NCI-H1105 treated with DMSO at 0.1 percent for 48 hours (cell line): Measurements from ENCODE around the gene NTRK2.
"Not testable (repeated sequence)": the region's sequence is repeated elsewhere in the genome, so short reads cannot be mapped to it uniquely, and the experiment has no call there.

Experiments
- DNase-seq: peaks from one replicate; lab custom pipeline; 2025; lab: John Stamatoyannopoulos, UW

Gene NTRK2

DNA sequence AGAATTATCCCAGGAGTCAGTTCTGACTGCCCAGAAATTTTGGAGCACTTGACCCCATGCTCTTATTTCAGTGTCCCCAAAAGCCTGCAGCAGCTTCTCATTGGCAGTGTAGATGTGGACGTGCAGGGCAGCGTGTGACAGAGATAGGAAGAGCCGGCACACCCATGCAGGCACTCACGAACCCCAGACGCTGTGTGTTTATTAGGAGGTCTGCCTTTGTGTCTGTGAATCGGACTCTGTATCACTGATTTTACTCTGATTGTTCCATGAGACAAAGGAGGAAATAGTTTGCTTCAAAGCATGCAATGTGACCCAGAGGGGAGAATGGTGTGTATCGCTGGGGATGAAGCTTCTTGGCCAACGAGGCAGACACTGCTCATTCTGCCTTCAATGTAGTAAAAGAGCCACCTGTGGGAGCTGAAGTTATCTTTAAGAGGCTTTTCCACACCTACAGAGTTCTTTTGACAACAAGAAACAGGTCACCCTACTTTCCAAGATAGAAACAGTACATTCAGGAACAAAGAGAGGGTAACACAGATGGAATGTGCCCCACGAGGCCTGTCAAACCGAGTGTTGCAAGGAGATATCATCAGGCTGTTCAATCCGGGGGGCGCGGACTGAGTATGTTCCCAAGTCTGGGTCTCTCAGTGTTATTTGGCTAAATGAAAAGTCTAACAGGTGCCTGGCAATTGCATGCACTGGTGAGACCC lies 224.0 kb downstream of the NTRK2 start:
- no peak for DNase-seq

DNA sequence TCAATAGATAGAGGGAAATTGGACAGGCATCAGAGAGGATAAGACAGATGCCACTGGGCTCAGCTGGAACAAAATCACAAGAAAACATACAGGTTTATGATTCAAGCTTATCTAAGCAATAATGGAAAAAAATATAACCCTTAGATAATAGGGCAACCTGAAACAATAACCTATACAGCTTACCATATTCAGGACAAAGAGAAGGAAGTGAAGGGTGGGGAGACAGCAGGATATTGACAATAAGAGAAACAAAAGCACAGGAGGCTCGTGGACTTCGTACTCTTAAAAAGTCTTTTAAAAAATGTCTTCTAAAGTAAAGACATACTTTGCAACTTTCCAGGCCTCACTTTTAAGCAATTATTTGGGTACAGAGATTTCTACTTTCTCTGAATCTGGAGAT lies 225.3 kb downstream of the NTRK2 start:
- DNase-seq = no peak

DNA sequence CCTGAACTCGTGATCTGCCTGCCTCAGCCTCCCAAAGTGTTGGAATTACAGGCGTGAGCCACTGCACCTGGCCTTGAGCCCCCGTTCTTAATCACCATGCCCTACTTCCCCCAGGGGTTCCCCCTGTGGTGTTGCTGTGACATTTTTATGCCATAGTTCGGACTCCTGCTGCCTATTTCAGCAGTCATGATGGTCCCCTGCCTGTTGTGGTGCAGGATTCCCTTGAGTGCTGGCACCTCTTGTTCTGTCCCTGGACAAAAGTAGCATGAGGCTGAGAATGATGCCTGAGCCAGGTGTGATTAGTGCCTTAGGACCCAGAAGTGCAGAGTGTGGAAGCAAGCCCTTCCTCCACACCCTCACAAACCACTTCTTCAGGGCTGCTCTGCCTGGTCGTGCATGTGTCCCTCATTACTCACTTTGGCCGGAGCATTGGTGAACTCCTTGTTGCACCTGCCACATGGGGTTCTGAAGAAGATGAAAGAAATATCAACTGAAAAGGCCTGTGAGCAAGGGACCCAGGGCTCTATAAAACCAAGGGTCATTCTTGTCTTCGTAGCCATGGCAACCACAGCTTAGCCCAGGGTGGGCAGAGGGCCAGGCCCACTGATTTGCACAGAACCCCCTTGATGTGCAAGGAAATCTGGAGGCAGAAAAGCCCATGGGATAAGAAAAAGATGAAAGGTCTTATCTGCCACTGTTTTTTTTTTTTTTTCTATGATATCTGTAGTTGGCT lies 228.0 kb downstream of the NTRK2 start:
- no peak for DNase-seq

DNA sequence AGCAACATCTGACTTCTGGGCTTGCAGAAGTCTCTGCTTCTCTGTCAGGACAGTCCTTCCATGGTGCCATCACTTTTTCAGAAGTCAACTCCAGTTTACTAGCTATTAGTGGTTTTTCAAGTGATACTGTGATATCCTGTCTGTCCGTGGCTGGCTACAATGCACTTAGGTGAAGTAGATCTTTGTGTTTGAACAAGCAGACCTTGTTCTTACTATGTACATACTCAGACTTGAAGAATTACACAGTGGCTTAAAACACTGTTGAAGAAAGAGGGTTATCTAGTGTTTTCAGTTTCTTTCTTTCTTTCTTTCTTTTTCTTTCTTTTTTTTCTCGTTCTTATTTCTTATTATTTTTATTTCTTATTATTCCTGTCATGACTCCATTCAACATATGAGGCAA lies 228.7 kb downstream of the NTRK2 start:
- no peak for DNase-seq

DNA sequence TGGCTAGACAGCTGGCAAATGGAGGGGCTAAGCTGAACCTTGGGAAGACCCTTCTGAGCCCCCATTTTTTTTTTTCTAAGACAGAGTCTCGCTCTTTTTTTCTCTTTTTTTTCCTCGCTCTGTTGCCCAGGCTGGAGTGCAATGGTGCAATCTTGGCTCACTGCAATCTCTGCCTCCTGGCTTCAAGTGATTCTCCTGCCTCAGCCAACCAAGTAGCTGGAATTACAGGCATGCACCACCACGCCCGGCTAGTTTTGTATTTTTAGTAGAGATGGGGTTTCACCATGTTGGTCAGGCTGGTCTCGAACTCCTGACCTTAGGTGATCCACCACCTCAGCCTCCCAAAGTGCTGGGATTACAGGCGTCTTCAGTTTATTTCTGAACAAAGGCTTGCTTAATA lies 229.1 kb downstream of the NTRK2 start:
- not testable (repeated sequence) for DNase-seq

DNA sequence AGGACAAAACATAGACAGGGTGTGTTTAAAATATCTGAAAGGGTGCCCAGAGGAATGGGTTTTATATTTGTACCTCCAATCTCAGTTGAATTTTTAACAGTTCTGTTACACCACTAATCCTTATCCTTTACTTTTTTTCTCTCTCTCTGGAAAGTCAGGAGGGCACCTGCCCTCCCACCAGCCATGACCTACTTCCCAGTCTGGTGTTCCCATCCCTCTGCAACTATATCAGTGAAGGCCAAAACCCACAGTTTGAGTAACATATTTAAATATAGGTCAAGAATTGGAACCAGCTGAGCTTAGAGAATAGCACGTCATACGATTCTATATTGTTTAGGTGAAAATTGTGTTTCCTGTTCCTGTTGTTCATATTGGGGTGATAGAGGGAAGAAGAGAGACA lies 229.8 kb downstream of the NTRK2 start:
- no peak for DNase-seq

DNA sequence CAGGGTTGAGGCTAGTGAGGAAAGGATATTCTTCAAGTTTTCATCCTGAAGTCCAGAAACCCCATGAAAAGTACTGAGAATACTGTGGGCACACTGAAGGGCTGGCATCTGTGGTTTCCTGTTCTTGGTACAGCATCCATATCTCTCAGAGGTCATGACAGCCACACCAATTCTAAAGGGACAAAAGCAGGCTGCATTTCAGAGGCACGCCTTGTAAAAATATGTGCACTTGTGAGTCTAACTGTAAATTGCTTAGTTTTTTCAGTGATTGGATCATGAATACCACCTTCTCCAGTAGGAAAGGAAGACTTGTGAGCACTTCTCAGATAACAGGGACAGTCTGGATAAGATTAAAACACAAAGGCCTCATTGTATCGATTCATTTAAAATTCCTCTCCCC lies 230.9 kb downstream of the NTRK2 start:
- DNase-seq = no peak

DNA sequence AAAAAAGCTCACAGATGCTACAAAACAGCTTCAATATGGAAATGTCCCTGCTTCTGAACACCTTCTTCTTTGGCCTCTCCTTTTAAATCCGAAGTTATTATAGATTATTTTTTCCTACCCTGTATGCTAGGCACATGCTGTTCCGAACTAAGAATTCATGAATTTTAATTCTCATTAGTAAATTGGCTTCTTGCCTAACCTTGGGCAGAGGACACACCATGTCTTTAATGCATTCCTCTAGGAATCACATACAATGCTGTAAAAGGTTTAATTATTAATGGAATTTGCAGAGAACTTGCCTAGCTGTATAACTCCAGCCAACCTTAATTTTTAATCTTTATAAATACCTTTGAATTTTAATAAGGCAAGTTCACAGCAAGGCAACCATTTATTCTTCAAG lies 234.4 kb downstream of the NTRK2 start:
- DNase-seq = no peak

DNA sequence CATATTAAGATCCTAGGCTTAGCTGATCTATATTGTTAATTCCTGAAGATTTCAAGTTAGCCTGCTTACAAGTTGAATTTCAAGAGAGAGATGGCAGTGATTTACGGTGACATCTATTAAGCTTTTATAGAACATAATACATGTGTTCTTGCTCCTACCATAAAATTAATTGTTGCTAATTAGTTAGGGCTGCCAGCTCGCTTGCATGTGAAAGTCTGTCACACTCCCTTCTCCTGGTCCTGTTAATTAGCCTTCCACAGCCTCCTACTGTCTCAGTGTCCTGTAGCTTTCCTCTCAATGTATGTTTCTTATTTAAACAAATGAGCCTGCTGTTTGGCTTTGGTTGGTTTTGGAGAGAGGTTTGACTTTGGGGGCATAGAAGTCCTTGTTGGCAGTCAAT lies 247.2 kb downstream of the NTRK2 start:
- no peak for DNase-seq

DNA sequence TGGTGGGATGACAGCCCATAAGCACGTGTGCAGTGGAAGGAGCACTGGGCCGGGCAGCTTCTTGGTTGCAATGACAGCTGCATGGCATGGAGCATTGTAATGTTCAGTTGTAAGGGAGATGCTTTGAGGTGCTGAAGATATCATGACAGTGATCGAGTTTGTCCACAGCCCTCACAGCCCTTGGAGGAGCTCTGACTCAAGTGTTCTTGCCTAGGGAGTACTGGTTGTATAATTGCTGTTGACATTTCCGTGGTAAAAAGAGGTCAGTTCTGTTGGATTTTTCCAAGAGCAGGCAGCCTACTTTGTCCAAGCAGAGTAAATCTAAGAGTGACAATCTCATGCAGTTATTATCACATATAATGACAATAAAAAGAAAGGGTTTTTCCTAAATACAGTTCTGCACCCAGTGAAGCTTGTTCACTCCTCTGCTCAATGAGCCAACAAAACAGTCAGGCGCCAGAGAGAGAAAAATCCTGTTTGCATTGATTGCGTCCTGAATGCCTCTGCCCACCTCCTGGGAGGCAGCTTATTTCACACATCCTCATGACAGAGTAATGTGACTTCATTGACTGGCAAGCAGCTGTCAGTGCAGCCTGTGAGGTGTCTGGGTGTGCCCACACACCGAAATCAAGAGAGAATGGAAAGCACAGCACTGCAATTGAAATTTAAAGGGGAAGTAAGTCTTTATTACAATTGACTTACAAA lies 248.0 kb downstream of the NTRK2 start:
- no peak for DNase-seq

DNA sequence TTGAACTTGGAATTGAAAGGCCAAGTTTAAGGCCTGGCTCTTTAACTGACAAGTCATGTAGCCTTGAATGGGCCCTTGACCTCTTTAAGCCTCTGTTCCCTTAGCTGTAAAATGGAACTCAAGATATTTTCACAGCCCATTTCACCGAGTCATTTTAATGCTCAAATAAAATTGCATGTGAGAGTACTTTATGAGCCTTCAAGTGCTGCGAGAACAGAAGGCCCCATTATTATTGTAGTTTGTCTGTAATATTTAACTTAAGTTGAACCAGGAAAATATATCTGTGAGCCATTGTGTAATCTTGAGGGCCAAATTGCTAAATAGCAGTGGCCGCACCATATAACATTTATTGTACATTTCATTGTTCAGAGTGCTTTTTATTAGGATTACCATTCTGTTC lies 249.9 kb downstream of the NTRK2 start:
- no peak for DNase-seq

DNA sequence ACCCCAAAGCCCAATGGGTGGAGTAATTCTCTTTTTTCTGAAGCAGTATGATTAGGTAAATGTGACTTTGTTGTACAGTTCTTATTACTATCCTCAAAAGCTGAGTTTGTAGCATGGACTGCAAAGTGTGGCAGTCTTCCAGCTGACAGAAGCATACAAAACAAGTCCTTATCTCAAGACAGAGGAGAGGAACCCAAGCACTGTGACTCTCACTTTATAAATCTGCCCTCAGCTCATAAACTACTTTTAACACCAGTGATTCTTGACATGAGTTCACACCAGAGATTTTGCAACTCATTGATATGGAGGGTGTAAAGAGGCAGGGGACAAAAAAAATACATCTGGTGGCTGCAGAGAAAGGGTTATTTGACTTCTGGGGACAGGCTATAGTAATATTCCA lies 251.6 kb downstream of the NTRK2 start:
- no peak for DNase-seq

DNA sequence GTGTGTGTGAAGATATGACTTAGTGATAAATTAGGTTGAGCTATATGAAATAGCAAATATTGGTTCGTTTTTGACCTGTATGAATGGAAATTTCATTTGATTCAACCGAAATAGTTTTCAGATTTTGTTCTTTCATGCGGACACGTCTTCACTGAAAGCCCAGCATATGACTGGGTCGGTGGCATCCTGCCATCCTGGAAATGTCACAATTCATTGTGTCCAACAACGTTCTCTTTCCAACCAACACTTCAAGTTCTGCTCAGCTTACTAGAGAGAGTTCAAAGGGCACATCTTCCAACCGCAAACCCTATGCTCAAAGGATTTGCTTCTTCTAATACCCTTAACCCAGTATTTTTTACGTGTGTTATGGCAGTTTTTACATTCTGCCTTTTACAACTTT lies 252.5 kb downstream of the NTRK2 start:
- DNase-seq = no peak

DNA sequence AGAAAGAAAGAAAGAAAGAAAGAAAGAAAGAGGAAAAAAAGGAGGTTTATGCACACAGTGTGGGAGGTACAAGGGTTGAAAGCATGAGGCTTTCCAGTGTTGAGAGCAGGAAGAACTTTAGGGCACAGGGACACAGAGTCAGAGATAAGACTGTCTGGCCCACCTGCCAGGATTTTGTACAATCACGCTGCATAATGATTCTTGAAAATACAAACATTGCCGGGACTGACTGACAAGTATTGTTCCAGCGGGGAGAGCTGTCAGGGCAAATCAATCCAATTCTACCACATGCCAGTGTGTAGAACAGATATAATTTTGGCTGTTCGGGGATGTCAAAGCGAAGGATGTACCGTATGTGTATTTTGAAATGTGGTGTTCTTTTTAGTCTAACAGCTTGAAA lies 254.7 kb downstream of the NTRK2 start:
- no peak for DNase-seq

DNA sequence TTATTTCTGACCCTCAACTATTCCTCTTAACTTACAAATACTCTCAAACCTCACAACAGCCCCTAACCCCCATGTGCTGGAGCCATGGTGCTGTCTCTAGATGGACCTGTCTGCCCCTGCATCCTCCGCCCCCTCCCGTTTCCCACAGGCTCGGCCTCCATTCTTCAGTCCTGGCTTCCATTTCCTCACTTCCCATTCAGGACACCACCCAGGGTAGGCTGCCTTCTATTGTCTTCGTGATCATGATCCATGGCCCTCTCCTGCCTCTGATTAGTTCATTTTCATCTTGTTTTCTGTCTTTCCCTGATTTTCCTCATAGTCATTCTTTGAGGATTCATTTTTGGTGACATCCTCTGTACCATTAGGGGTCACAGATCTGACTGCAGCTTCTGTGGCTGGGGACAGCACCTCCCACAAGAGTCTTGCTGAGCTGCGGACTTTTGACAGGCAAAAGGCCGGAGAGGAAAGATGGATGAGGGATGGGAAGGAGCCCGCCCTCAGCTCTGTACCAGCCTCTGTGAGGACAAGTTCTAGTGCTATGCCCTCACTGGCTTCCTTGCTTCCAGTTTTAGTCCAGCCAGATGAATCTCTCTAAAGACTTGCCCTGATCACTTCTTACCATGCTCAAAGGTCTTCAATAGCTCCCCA lies 255.8 kb downstream of the NTRK2 start:
- no peak for DNase-seq

DNA sequence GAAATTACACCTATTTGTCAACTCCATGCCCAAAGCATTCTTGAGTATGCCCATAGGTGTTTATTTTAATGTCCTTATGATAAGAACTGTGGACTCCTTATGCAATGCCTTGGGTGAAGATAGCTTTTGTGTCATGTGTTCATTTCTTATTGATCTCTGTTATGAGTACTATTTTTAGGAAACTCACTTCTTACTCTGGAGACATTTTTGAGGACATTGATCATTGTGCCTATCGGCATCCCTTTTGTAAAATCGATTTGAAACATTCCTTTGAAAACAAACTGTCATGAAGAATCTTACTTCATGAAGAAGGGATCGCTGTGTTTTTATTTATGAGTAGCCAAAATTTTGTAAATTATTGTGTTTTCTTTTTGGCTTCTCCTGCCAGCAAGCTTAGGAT lies 257.3 kb downstream of the NTRK2 start:
- no peak for DNase-seq

DNA sequence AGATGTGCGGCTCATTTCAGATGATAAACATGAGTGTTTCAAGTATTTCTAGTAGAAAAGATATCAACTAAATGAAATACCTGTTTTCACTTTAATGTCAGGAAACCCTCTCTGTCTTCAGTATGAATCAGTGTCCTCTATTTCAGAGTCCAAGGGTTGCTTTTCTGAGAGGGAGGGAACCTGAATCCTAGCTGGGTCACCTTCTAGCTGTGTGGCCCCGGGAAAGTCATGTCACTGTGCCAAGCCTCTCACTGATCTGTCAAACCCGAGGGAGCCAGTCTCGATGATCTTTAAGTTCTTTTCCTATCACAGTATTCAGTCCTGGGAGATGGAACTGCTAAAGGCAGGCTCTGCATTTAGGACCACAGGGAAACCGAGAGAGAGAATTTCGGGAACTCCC lies 258.9 kb downstream of the NTRK2 start:
- no peak for DNase-seq

DNA sequence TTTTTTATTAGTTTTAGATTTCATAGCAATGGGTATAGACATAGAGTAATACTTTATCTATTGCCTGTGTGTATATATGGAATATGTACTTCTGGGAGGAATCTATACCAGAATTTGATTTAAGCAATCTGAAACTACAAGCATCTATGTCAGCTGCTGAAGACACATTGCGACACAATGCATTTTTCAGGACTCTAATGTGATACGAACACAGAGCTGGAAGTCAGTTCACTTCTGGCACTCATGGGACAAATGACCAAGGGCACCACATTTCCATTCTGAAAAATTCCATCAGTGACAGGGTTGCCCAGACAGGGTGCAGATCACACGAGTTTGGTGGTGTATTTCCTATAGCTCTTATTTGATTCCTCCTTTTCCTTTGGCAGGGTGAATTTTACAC lies 259.5 kb downstream of the NTRK2 start:
- no peak for DNase-seq

DNA sequence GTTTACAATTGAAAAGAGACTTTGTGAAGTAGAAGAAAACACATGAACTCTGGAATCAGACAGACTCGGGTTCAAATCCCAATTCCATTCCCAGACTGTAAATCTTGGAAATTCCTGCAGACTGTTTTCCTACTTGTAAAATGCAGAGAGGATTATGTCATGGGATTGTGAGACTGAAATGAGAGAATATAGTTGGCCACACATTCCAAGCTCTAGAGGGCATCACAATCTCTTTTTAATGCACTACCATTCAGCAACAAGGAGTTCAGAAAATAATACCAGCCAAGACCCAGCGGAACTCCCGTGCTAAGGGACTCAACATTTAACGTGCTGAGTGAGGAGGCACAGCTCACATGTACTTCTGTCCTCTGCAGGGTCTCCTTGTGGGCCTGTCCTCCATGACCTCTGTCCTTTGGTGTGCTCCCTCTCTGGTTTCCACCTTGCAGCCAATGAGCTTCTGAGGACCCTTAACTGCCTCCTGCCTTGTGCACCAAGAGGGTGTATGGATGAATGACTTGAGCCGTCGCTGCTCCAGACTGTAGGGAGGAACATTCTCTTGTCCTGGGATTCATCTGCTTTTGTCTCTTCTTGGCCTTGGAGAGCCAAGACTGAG lies 263.5 kb downstream of the NTRK2 start:
- DNase-seq = no peak

DNA sequence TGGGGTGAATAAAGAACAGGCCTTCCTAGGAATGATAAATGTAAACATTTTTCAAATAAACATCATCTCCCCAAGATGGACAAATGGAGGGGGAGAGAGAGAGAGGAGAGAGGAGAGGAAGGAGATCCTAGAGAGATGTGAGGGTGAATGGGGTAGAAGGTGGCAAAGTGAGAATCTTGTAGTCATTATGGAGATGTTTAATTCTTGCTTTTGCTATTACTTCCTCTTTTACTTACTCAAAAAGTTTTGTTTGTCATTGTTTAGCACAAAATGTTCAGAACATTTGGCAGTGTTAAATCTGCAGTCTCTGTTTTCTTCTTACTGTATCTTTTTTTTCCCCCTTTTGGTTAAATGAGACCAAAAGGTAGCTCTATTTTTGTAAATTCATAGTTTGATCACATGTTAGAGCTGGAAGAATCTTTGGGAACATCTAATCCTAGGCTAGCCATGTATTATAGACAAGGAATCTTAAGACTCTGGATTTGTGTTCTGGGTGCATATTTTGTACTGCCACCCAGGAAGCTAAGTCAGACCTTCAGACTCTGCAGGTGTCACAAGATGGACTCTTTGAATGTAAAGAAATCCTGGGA lies 266.1 kb downstream of the NTRK2 start:
- no peak for DNase-seq

DNA sequence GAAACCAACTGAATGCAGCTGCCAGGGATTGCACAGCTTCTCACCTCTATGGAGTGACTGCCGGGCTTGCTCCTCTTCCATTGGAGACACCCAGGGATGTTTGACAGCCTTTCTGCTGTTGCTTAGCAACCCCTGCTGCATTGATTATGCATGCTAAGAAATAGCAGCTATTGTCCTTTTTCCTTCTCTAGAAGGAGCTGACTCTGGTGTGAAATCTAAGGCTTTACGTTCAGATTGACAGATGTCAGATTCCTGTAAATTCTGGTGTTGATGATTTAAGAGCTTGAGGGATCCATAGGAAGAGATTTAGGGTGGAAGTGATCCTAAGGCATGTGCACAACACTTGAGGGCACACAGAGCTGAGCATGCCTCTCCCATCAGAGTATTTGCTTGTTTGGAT lies 267.7 kb downstream of the NTRK2 start:
- no peak for DNase-seq

DNA sequence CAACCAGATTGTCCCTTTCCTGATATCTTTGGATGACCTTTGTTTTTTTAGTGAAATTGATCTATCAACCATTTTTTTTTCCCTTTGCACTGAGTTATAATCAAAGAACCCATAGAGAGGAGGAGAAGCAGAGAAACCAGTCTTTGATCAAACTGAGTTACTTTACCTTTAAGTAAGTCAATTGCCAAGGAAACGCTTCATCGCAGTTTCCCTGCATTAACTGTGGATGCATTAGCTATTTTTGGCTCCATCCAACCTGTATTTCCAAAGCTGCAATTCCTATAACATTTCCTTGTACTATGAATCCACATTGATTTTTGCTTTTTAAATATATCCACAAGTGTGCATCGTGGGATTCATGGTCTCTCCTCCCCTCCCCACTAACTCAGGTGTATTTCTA lies 268.1 kb downstream of the NTRK2 start:
- no peak for DNase-seq
